Ovary (tissue), 9 donors: ENCODE measurements around the gene PLCB2. TPM values are rescaled to one million over a fixed set of nuclear protein-coding genes. Genes with fewer than 3 reads are reported as not detected.
A peak's percentile ranks its signal among the peaks of the same experiment; 100 is the strongest.

Experiments
- DNase-seq, 5 donors: peaks; one replicate each; pipeline ENCODE4 v3.0.0-alpha.2; 2019 to 2020
- H3K27ac ChIP-seq, 2 donors: fragments of 200-600 bp; one replicate each; pipeline versions ENCODE4 v1.5.1 to v1.8.0; 2019 to 2022
- H3K27me3 ChIP-seq: fragments of 200-600 bp; one replicate; pipeline ENCODE4 v1.8.0; 2022
- H3K36me3 ChIP-seq: fragments of 200-600 bp; sonication (generic); one replicate; pipeline ENCODE4 v1.5.1; 2019
- H3K4me1 ChIP-seq: one replicate; pipeline ENCODE4 v1.8.1; 2013; ENCODE audit warnings: mild to moderate bottlenecking, moderate library complexity; ENCODE audit not compliant: insufficient read depth
- H3K4me3 ChIP-seq: fragments of 200-600 bp; sonication (generic); one replicate; pipeline ENCODE4 v1.5.1; 2017
- H3K9me3 ChIP-seq, 2 donors: fragments of 200-600 bp in 1 of 2; sonication (generic) in 1 of 2; one replicate each; pipeline versions ENCODE4 v1.5.1 to v1.8.1; 2013 to 2019; ENCODE audit warnings: mild to moderate bottlenecking in 1 of 2, moderate library complexity in 1 of 2
- EP300 ChIP-seq: sonication (generic); formaldehyde crosslinking; IDR thresholded peaks from one replicate; pipeline ENCODE4 v1.6.1; 2017; ENCODE audit warnings: antibody characterized with exemption
- POLR2A ChIP-seq: fragments of 450-650 bp; IDR thresholded peaks from one replicate; pipeline ENCODE4 v1.6.1; 2017; ENCODE audit warnings: antibody characterized with exemption, mild to moderate bottlenecking, moderate library complexity
- WGBS, 3 donors: extraction: QIAGEN DNeasy Blood & Tissue Kit in 1 of 3; methylation state at CpG; one replicate each; pipeline versions ENCODE4 v1.1.5 to v1.1.7; 2013 to 2017; 5-methylcytosine and 5-hydroxymethylcytosine counted together
- intact Hi-C, 4 donors: fragments of 100-400 bp; cut with DNase I; formaldehyde crosslinking; loops; one replicate each; pipeline versions ENCODE4 v1.11.0 to v1.15.1; 2022 to 2023
- polyA plus RNA-seq, 2 donors: library from polyadenylated mRNA; stranded (reverse); fragments of 200-250 nt in 1 of 2; fragments of 350-450 nt in 1 of 2; fragmentation: Illumina TruSeq in 1 of 2; extraction: RNeasy Lipid Tissue Mini Kit (QIAGEN cat#74804) in 1 of 2; gene quantifications; one replicate each; pipeline ENCODE4 v1.2.3, GENCODE V29; 2013 to 2014
- total RNA-seq, 7 donors: library from RNA; depleted of rRNA in 2 of 7; stranded (reverse); fragments of >200 nt in 2 of 7; fragmentation: NEBNext Ultra II Directional in 3 of 7; extraction: Animal tissue kit (Norgen Biotek cat#: 25700) in 3 of 7; gene quantifications; one replicate each; pipeline versions ENCODE4 v1.1.0 to v1.2.4, GENCODE V29; 2016 to 2023
- TF ChIP-seq, protein P1 (sequence below), 3 donors: fragments of 450-650 bp in 2 of 3; fragments of 200-600 bp in 1 of 3; IDR thresholded peaks; one replicate each; pipeline versions ENCODE4 v1.5.1 to v1.8.0; 2016 to 2022; ENCODE audit warnings: antibody characterized with exemption in 3 of 3, mild to moderate bottlenecking in 1 of 3
- donor health status: DM: no; HTN: no; CAD: no; lungs with moderate emphysema.
- donor health status: DM: no; HTN: no; CAD: no.
- donor health status: Bipolar disorder and iron deficiency.
- donor health status: DM: yes; HTN: yes; CAD: no.
- donor health status: DM: no; HTN: no; CAD: no.
- donor health status: DM: yes; HTN: yes; CAD: no.

The PLCB2 gene
- total and polyA plus RNA-seq, 9 donors: 1.9 to 13.9 (median 6.0) TPM

DNA sequence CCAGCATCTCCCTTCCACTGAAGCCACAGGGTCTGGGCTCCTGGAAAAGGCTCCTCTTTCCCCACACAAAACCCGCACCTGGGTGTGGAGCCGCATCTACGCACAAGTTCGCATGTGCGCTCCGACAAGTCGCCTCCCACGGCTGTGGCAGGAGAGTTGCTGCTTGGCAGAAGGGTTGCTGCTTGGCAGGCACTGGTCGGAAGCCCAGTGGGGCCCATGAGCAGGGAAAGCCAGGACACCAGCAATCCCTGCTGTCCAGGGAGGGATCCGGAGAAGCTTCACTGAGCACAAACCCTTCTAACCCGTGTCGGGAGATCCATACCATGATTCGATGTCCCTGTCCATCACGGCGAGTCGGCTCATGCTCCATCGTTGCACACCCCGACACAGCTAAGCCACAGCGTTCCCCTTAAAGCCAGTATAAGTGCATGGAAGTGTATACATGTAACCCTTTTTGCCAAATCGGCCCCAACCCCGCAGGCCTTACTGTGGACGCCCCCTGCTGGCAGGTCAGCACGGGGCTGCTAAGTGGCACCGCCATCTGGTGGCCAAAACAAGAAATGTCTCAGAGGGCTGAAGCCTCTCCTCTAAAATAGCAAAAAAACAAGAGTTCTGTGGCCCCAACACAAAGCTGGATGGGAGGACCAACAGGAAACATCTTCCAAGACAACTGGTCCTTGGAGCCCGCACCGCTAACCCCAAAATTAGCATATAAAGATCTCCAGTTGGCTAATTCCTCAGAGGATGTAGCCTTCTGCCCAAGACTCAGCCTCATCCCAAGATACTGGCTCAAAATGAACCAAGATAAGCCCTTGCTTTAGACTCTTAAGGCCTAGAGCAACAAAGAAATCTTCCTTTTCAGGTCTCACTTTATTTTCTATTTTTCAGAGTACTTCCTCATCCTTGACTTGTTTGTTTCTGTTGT lies 33.1 kb downstream of the PLCB2 start:
- DNase-seq: peak; percentile 70 to 87 (median 84)
- Histone ChIP-seq H3K9me3 (no peaks in the 10 kb centered on the region), H3K4me1 (peaks cover 3% of the 10 kb centered on the region), H3K27ac (no peak overlapping the region), H3K4me3 (no peak overlapping the region), H3K27me3 (no peaks in the 10 kb centered on the region), H3K36me3 (no peaks in the 10 kb centered on the region)
- 54 to 57% (median 55%) methylated on average over 25 to 26 of the region's 26 CpGs for WGBS, 3 donors
- TF ChIP-seq POLR2A (peak; percentile 12), EP300 (no peak)
- TF ChIP-seq, protein P1, sequence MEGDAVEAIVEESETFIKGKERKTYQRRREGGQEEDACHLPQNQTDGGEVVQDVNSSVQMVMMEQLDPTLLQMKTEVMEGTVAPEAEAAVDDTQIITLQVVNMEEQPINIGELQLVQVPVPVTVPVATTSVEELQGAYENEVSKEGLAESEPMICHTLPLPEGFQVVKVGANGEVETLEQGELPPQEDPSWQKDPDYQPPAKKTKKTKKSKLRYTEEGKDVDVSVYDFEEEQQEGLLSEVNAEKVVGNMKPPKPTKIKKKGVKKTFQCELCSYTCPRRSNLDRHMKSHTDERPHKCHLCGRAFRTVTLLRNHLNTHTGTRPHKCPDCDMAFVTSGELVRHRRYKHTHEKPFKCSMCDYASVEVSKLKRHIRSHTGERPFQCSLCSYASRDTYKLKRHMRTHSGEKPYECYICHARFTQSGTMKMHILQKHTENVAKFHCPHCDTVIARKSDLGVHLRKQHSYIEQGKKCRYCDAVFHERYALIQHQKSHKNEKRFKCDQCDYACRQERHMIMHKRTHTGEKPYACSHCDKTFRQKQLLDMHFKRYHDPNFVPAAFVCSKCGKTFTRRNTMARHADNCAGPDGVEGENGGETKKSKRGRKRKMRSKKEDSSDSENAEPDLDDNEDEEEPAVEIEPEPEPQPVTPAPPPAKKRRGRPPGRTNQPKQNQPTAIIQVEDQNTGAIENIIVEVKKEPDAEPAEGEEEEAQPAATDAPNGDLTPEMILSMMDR (IDR thresholded peaks at IDR 0.05): peak; percentile 99 to 100 (median 99)
- intact Hi-C loops: loop anchor here (2.0 to 10.0 kb wide), 7 partner anchors 56 to 230 kb away; partner anchors contain the start of gene BMF (in 1 of the 4)

DNA sequence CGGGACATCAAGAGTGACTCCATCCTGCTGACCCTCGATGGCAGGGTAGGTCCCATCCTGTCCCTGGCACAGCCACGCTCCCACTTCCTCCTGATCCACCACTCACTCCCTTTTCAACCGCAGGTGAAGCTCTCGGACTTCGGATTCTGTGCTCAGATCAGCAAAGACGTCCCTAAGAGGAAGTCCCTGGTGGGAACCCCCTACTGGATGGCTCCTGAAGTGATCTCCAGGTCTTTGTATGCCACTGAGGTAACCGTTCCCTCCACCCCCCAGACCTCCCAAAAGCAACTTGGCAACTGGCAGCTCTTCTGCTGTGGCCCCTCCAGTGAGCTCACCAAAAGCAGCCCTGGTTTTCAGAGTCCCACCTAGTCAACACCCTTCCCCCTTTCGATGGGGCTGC lies 34.3 kb downstream of the PLCB2 start:
- Histone ChIP-seq H3K36me3 (no peaks in the 10 kb centered on the region), H3K4me1 (no peaks in the 10 kb centered on the region), H3K27ac (no peak overlapping the region), H3K9me3 (no peaks in the 10 kb centered on the region), H3K27me3 (no peaks in the 10 kb centered on the region), H3K4me3 (no peak overlapping the region)
- TF ChIP-seq, protein P1 (IDR thresholded peaks at IDR 0.05): no peak
- TF ChIP-seq EP300 (no peak), POLR2A (no peak)
- no peak for DNase-seq
- WGBS, 3 donors: 80 to 92% (median 90%) methylated on average over 9 of the region's 9 CpGs
- intact Hi-C loops: loop anchor here in 3 of 4 donors (2.0 to 10.0 kb wide), 5 partner anchors 56 to 229 kb away; partner anchors contain the start of gene BMF (in 1 of the 3)

DNA sequence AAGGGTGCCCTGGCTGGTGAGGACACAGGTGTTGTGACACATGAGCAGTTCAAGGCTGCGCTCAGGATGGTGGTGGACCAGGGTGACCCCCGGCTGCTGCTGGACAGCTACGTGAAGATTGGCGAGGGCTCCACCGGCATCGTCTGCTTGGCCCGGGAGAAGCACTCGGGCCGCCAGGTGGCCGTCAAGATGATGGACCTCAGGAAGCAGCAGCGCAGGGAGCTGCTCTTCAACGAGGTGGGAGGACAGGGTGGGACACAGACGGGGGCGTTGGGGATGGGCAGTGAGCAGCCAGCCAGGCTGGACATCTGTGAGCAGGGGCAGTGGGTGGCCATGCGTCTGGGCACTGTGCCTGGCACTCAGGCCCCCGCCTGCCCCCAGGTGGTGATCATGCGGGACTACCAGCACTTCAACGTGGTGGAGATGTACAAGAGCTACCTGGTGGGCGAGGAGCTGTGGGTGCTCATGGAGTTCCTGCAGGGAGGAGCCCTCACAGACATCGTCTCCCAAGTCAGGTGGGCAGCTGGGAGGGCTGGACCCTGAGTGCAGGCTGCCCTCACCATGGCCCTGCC lies 35.2 kb downstream of the PLCB2 start:
- TF ChIP-seq, protein P1 (IDR thresholded peaks at IDR 0.05): no peak
- TF ChIP-seq POLR2A (no peak), EP300 (no peak)
- Histone ChIP-seq H3K4me1 (no peaks in the 10 kb centered on the region), H3K4me3 (no peak overlapping the region), H3K27ac (no peak overlapping the region), H3K27me3 (no peaks in the 10 kb centered on the region), H3K9me3 (no peaks in the 10 kb centered on the region), H3K36me3 (no peaks in the 10 kb centered on the region)
- DNase-seq: no peak
- intact Hi-C loops: loop anchor here in 3 of 4 donors (2.0 to 10.0 kb wide), 5 partner anchors 55 to 228 kb away; partner anchors contain the start of gene BMF (in 1 of the 3)
- 66 to 68% (median 67%) methylated on average over 9 to 20 of the region's 20 CpGs for WGBS, 3 donors

DNA sequence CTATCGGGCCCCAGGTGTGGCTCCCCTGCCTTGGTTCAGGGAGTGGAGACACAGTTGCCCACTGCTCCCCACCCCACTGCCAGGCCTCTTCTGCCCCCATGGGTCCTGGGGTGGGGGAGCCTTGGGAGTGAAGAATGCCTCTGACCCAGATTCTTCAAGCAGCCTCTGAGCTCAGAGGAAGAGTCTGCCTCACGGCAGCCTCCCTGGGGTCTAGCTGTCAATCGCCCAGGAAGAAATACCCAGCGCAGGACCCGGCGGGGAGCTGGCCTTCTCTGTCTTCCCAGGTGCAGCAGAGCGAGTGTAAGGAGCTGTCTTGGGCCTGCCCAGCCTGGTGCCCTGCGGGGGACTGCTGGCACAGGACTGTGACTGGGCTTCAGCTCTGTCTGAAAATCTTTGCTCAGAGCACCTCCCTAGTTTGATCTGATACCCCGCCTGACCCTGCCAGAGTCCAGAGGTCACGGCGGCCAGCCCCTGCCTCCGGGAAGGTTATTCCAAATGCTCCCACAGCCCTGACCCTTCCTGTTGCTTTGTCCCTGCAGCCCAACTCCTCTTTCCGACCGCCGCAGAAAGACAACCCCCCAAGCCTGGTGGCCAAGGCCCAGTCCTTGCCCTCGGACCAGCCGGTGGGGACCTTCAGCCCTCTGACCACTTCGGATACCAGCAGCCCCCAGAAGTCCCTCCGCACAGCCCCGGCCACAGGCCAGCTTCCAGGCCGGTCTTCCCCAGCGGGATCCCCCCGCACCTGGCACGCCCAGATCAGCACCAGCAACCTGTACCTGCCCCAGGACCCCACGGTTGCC lies 35.9 kb downstream of the PLCB2 start:
- 81 to 90% (median 86%) methylated on average over 22 to 25 of the region's 25 CpGs for WGBS, 3 donors

More for the DNA sequence above, 35.9 kb downstream of the PLCB2 start:
- TF ChIP-seq POLR2A: no peak
- TF ChIP-seq, protein P1 (IDR thresholded peaks at IDR 0.05): no peak
- no peak for TF ChIP-seq EP300
- DNase-seq: no peak
- Histone ChIP-seq H3K27me3 (no peaks in the 10 kb centered on the region), H3K36me3 (no peaks in the 10 kb centered on the region), H3K4me3 (no peak overlapping the region), H3K4me1 (no peaks in the 10 kb centered on the region), H3K9me3 (no peaks in the 10 kb centered on the region), H3K27ac (no peak overlapping the region)
- intact Hi-C loops: loop anchor here in 3 of 4 donors (2.0 to 10.0 kb wide), 5 partner anchors 55 to 227 kb away; partner anchors contain the start of gene BMF (in 1 of the 3)
